GM21529 (cell line): ENCODE data around the gene IDE.

Experiments
- ATAC-seq: cut with Tn5 transposase; IDR thresholded peaks from one replicate; pipeline ENCODE4 v1.9.1; 2021; ENCODE audit not compliant: unreplicated experiment

IDE gene

DNA sequence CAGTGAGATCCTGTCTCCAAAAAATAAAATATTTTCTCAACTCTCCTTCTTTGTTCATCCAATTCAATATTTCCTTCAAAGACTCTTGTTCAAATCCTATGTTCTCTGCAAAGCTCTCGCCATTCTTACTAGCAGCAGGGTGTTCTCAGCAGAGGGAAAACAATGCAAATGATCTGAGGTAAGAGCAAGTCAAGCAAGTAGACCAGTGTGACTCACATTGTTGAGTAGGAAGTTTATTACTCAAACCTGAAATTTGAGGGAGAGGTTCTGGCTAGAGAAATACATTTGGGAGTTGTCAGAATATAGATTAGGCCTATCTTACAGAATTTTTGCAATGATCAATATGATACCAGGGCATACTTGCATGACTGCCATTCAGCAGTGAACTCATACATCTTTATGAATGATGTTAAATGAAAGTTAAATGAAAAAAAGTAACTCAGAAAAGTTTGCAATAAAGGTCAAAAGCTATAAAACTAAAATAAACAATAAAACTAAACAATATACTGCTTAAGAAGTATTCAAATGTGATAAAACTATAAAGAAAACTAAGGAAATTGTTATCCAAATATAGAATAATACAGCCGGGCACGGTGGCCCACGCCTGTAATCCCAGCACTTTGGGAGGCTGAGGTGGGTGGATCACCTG lies 5.8 kb downstream of the IDE start:
- peak; percentile 79 for ATAC-seq

DNA sequence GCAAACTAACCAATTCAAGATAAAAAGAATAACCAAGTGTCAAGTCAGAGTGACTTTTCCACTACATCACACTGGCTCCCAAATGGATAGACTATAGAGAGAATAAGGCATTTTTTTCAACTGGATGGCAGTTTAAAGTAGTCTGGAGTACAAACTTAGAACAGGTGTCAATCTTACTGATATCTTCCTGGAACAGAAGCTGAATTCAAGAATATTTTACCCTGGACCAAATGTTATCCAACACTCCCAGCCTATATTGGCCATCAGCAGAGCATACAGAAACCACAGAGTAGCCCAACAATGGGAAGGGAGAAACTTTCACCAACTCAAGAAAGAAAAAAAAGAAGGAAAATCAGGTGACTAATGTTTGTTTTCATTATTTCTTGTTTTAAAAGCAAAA lies 11.5 kb downstream of the IDE start:
- ATAC-seq = no peak

GRCh38 chr10:92559046-92559445 lies 14.8 kb downstream of the IDE start:
- no peak for ATAC-seq

DNA sequence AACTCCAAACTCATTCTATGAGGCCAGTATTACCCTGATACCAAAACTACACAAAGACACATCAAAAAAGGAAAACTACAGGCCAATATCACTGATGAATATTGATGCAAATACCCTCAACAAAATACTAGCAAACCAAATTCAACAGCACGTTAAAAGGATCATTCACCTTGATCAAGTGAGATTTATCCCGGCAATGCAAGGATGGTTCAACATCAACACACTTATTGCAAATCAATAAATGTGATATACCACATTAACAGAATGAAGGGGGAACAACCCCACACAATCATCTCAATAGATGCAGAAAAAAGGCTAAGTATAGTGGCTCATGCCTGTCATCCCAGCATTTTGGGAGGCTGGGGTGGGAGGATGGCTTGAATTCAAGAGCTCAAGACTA lies 19.9 kb downstream of the IDE start:
- no peak for ATAC-seq

DNA sequence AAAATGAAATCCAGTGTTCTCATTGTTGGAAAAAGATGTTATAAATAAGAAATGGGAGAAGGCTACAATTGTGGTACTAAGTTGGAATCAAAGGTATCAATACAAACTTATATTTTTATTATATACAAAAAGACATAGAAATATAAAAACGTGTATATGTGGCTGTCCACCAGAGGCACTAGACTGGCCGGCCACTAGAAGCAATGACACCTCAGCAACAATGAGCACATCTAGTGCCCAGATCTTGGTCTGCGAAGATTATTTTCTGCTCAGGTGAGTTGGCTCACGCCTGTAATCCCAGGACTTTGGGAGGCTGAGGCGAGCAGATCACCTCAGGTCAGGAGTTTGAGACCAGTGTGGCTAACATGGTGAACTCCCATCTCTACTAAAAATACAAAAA lies 21.6 kb downstream of the IDE start:
- no peak for ATAC-seq

GRCh38 chr10:92550924-92551323 lies 23.0 kb downstream of the IDE start:
- no peak for ATAC-seq

DNA sequence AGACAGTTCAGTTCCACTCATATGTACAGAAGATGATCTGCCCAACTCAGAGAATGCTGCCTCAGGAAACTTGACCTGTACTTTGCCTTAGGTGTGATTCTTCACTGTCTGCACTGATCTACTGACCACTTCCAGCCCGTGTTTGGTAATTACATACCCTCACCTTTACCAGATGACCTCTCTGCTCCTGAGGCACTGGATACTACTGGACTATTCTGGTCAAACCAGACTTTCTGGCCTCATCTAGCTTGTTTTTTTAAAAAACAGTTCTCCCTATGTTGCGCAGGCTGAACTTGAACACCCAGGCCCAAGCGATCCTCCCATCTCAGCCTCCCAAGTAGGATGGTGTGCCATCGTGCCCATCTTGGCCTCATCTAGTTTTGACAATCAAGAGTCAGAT lies 26.2 kb downstream of the IDE start:
- no peak for ATAC-seq

DNA sequence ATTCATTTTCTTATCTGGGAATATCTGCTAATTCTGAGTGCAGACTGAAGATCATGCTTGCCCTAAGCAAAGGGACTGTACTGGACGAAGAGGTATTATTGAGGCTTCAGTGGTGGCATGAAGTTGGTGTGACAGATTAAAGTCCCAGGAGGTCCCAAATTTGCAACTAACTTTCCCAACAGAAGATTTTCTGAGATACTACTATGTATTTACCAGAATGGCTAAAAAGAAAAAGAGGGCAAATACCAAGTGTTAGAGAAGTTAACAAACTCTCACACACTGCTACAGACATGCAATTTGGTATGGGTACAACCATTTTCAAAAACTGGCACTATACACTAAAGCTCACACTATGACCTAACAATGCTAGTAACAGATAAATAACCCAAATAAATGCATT lies 28.3 kb downstream of the IDE start:
- no peak for ATAC-seq

- no peak for ATAC-seq
These were observed 29.6 kb downstream of the IDE start for GRCh38 chr10:92544296-92544695.

- no peak for ATAC-seq
These were observed 31.4 kb downstream of the IDE start for GRCh38 chr10:92542458-92542857.

DNA sequence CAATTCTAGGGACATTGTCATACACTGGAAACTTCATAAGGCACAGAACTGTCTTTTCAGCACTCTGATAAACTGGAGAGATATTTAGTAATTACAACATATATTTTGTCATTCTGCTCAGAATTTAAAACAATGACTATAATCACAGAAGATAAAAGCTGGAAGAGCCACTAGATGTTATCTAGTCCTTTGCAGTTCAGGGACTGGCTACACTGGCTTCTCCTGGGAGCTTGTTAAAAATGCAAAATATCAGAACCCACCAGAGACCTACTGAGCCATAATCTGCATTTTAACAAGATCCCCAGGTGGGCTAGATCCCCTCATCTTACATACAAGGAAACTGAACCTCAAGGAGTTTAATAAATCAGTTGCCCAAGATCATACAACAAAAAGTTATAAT lies 32.3 kb downstream of the IDE start:
- ATAC-seq = no peak

GRCh38 chr10:92538231-92538958 lies 35.5 kb downstream of the IDE start:
- no peak for ATAC-seq

GRCh38 chr10:92530891-92531535 lies 42.9 kb downstream of the IDE start:
- no peak for ATAC-seq

GRCh38 chr10:92530421-92530820 lies 43.5 kb downstream of the IDE start:
- no peak for ATAC-seq

DNA sequence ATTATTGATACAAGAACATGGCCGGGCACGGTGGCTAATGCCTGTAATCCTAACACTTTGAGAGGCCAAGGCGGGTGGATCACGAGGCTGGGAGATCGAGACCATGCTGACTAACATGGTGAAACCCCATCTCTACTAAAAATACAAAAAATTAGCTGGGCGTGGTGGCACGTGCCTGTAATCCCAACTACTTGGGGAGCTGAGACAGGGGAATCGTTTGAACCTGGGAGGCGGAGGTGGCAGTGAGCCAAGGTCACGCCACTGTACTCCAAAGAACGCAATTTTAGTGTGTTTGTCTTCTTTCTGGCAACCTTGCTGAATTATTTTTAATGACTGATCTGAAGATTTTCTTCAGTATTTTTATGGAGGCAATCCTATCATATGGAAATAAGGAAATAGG lies 46.2 kb downstream of the IDE start:
- no peak for ATAC-seq

- ATAC-seq = no peak
These were observed 50.3 kb downstream of the IDE start for GRCh38 chr10:92523639-92524038.

DNA sequence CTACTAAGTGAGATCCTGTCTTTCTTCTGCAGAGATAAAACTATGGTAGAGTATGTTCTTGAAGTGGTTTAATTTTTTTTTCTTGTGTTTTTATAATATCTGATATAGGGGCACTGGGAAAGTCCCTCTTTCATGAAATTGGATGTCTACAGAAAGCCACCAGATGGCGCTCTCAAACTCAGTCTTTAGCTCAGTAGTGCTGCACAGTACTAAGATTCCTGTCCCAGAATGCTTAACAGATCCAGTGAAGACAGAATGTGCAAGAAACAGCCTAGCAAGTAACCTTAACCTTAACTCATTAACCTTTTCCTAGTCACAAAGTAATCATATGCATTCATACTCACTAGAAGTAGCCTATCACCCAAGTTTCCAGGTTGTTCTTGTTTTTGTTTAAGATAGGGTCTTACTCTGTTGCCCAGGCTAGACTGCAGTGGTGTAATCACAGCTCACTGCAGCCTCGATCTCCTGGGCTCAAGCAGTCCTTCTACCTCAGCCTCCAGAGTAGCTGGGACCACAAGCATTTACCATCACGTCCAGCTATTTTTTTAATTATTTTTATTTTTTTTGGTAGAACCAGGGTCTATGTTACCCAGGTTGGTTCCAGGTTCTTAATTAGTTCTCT lies 56.7 kb downstream of the IDE start:
- peak; percentile 84 for ATAC-seq

GRCh38 chr10:92508866-92509265 lies 65.0 kb downstream of the IDE start:
- no peak for ATAC-seq

GRCh38 chr10:92506336-92506735 lies 67.6 kb downstream of the IDE start:
- ATAC-seq = no peak

- no peak for ATAC-seq
These were observed 68.8 kb downstream of the IDE start for GRCh38 chr10:92505044-92505443.

- ATAC-seq = no peak
These were observed 71.5 kb downstream of the IDE start for GRCh38 chr10:92502296-92502808.

DNA sequence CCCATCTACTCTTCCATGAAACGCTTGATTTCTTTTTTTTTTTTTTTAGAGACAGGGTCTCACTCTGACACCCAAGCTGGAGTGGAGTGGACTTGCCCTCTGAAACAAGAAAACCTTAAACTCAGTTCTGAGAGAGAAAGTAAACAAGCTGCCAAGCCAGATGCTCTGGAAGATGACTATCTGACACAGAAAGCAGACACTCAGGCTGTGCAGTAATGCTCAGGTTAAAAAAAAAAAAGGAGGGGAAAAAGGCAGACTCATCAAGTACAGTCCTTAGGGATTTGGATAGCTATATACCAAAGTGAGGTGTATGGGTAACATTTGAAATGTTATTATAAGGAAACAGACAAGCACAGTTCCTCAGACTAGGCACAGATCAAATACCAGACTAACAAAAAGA lies 80.5 kb downstream of the IDE start:
- no peak for ATAC-seq
